AG08396 (cell line): ENCODE results near the gene ZDHHC11.
"Not testable (repeated sequence)": the region's sequence is repeated elsewhere in the genome, so short reads cannot be mapped to it uniquely, and the experiment has no call there.

Experiments
- DNase-seq: peaks from one replicate; pipeline ENCODE4 v3.0.0; 2012; ENCODE audit warnings: low spot score, mixed read lengths

The ZDHHC11 gene

DNA sequence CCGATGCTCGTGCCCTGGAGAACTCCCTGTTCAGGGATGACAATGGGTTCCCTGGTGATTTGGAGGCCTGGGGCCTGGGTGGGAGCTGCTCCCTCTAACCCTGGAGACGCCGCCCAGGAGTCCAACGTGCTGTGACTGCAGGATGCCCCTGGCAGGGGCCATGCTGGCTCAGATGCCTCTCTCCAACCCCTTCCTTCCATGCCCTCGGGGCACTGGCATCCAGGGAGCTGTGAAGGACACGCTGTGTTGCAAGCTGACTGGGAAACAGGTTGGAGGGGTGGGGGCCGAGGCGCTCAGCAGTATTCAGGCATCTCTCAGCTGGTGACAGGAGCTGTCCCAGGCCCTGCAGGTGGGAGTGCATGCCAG lies 75.2 kb downstream of the ZDHHC11 start:
- not testable (repeated sequence) for DNase-seq

DNA sequence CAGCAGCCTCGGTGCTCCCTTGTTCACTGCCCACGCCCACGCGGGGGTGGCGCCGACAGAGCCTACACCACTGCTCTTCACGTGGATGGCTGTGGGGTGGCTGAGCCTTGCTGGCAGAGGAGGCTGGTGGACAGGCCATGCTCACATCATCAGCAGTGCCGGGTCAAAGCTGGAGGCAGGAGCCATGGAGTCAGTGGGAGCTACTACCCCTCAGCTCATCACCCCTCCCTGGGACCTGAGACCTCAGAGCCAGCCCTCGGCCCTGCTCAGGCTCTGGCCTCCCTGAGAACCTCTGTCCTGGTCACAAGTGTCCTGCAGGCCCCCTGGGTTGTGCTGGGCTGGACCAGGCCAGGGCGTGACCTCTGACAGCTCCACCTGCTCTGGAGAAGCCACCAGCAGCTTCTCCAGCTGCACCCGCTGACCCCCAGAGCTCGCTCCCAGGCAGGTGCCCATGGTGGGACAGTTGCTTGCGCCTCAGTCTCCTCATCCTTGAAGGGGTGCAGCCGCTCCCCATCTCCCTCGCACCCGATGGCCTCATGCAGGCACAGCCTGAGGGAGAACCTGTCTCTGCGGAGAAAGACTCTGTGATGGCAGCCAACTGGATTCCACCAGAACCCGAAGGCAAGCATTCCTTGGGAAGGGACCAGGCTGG lies 75.8 kb downstream of the ZDHHC11 start:
- peak; percentile 10 for DNase-seq

DNA sequence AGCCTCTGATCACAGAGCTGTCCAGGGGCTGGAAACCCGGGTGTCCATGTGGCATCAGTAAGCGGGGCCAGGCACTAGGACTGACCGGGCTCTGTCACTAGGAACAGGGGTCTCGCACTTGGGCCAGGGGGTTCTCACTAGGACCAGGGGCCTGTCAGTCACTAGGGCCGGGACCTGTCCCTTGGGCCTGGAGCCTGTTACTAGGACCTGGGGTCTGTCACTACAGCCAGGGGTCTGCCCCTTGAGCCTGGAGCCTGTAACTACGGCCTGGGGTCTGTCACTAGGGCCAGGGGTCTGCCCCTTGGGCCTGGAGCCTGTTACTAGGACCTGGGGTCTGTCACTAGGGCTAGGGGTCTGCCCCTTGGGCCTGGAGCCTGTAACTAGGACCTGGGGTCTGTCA lies 76.5 kb downstream of the ZDHHC11 start:
- peak; percentile 7 for DNase-seq

DNA sequence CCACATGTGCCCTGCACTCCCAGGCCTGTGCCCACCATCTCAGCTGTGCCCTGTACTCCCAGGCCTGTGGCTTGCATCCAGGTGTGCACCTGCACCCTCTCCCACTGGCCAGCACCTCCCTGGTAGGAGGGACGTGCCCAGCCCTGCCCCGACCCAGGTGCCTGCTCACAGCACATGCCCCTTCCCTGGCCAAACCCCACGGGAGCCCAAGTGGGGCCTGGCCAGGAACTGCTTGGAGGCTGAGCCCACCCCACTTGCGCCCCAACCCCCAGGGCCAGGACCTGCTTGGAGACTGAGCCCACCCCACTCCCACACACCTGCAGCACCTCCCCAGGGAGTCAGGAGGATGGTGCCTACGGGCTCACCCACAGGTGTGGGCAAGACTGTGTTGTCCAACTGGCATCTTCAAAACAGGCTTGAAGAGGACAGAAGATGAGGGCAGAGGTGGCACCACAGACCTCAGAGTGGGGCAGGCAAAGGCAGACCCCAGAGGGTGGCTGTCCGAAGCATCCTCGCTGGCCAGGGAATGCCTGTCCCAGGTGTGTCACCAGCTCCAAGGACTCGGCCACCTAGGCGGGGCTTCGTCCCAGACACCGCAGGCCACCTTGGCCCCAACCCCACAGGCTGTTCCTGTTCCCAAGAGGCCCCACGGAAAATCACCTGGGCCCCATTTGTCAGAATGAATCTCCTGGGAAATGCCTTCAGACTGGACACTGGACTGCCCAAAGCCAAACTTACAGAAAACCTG lies 77.1 kb downstream of the ZDHHC11 start:
- peak; percentile 13 for DNase-seq

DNA sequence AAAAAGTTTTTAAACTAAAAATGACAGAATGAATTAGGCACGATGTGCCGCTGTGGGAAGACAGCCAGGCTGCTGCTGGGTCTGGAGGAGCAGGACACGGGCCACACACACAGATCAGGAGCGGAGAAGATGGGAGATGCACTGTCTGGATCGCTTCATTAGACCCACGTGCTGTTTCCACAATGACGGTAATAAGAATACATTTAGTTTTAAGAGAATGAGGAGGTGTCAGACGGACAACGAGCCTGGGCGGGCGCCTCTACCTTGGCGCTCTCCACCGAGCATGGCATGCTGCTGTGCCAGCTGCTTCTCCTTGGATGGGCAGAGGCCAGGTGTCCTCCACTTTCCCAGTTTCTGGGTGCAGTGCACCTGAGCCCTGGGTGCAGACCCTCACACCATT lies 77.9 kb downstream of the ZDHHC11 start:
- DNase-seq: peak; percentile 9

DNA sequence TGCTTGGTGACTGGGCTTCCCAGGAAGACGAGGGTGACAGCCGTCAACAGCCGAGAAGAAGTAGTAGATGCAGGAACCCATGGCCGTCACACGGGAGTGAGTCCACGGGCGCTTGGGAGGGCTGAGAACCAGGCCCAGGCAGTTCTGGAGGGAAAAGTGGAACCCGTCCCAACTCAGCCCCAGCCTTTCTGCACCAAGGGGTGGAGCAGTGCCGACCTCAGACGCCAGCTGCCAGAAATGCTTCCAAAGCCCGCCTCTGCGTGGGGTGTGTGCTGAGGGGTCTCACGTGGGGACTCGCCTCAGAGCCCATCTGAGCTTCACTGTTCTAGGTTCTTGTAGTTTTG lies 78.3 kb downstream of the ZDHHC11 start:
- DNase-seq: not testable (repeated sequence)

DNA sequence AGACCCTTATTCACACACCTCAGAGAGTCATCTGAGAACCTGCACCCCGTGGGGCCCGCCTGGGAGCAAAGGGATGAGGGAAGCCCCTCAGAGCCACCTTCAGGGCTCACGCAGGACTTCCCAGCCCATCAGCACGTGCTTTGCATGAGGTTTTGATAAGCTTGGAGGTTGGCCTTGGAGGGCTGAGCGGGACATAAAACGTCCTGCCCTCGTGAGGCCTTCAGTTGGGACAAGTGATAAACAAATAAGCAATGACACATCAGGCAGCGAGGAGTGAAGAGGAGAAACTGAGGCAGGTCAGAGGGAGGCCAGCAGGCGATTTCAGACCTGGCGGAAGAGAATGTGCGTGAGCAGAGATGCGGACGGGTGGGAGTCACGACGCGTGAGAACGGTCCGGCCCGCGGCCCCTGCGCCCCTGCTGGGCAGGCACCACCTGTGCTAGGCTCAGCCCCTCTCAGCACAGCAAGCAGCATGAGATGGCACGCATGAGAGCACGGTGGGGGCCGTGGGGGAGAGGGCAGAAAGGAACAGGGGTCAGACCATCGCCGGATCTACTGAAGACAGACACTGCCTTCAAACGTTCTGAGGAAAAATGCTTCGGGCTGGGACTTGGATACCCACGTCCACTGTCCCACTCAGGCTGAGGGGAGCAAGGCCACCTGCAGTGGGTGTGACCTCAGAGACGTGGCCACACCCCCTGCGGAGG lies 78.8 kb downstream of the ZDHHC11 start:
- not testable (repeated sequence) for DNase-seq

DNA sequence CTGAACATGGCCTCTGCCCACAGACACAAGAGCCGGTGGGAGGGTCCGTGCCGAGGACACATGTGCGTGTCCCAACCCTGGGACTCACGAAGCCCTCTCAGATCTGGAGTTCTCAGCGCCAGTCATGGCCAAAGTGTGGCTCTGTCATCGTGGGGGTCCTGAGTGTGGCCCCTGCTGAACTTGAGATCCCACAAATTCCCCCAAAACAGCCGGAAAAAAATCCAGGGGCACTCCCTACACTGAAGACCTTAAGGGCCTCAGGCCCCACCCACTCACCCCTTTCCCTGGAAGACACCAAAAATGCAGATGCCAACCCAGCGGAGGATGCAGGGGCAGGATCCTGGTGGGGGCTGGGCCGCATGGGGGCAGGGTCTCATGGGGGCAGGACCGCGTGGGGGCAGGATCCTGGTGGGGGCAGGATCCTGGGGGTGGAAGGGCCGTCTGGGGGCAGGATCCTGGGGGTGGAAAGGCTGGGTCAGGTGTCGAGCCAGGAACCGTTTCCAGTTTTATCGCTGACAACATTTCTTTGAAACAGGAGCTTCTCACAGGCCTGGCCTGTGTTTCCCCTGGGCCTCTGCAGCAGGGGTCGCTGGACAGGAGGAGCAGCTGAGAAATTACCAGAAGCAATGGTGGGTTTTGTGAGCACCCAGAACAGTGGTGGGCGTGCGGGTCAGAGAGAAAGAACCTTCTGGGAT lies 79.6 kb downstream of the ZDHHC11 start:
- peak; percentile 11 for DNase-seq

DNA sequence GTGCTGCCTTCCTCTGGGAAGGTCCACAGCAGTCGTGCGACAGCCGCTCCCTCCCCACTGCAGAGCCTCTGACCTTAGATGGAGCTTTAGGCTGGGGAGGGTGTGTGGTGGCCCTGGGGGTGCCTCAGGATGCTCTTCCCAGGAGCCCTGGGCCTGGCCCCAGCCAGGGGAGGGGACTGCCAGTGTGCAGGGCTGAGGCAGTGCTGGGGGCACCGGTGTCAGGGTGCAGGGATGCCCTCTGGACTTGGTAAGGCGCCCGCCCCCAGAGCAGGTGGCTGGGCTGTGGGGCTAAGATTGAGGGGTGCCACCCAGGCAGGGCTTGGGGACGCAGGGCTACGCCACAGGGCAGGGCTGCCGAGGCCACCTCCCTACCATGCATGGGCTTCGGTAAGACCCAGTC lies 80.2 kb downstream of the ZDHHC11 start:
- peak; percentile 12 for DNase-seq

DNA sequence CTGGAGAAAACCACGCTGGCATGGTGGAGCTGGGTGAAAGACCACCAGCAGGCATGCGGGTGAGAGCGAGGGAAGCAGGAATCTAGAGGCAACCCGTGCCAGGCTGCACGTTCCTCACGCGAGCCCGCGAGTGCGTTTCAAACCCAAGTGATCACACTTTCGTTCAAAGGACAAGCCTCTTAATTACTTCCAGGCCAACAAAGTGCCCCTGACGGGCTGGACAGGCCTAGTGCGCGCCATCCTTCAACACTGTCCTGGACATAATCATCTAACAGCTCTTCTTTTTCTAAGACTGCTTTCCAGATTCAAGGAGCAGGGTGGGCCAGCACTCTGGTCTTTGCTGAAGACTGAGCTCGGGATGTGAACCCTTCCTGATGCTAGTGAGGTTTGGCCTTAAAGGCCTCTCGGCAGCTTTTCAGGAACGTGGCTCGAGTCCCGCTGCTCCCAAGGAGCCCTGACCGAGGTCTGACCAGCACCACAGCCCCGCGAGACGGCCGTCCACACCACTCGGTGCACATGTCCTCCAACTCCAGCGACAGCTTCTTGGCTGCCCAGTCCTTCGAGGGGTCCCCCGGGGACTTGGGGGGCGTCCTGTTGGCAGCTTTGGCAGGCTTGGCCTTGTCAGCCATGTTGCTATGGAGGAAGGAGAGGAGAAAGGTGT lies 81.2 kb downstream of the ZDHHC11 start:
- peak; percentile 3 for DNase-seq

DNA sequence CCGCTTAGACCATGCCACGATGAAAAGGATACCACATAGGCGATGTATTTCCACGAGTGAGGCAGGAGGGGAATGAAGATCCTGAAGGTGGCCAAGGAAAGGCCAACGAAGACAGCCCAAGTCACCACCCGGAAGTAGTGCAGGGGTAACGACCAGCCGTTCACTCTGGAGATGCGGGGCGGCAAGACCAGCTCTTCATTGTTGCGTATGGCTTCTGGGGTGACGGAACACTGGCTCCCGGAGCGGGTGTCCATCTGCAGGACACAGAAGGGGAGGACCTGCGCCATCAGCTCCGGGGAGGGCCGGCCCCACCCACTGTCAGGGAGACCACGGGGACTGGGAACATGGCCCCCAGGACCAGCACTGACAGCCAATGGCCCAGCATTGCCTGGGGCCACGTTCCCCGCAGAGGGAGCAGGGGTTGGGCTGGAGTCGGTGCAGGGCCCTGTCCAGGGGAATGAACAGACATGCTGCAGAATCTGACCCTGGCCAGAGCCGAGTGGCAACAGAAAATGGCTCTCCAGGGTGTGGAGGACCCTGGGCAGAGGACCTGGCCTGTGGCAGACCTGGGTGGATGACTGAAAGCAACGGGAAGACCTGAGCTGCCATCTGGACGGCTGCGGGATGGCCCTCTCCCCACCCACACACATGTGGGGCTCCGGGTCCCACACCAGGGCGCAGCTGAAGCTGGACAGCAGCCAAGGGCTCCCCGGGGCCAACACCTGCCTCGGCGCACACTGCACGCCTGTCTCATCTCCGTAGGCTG lies 83.9 kb downstream of the ZDHHC11 start:
- DNase-seq: no peak

DNA sequence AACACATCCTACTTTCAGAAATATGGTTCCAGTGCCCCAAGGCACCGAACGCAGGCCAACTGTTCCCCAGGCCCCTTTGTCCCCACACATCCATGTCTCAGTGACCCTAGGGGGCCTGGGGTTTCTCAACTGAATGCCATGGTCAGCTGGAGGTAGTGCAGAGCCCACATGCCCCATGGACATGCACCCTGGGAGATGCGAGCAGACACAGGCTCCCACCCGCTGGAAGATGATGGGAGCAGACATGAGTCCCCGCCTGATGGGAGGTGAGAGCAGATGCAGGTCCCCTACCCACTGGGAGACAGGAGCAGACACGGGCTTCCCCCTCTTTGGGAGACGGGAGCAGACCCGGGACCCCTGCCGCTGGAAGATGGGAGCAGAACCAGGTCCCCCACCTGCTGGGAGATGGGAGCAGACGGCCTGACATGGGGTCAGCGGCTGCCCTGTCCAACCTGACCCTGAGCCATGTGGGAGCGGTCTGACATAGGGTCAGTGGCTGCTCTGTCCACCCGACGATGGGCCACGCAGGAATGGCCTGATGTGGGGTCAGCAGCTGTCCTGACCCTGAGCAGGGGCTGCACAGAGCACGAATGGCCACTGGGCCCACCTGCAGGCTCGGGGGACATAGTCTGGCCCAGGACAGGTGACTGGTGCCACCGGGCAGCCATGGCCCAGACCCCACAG lies 84.7 kb downstream of the ZDHHC11 start:
- no peak for DNase-seq

DNA sequence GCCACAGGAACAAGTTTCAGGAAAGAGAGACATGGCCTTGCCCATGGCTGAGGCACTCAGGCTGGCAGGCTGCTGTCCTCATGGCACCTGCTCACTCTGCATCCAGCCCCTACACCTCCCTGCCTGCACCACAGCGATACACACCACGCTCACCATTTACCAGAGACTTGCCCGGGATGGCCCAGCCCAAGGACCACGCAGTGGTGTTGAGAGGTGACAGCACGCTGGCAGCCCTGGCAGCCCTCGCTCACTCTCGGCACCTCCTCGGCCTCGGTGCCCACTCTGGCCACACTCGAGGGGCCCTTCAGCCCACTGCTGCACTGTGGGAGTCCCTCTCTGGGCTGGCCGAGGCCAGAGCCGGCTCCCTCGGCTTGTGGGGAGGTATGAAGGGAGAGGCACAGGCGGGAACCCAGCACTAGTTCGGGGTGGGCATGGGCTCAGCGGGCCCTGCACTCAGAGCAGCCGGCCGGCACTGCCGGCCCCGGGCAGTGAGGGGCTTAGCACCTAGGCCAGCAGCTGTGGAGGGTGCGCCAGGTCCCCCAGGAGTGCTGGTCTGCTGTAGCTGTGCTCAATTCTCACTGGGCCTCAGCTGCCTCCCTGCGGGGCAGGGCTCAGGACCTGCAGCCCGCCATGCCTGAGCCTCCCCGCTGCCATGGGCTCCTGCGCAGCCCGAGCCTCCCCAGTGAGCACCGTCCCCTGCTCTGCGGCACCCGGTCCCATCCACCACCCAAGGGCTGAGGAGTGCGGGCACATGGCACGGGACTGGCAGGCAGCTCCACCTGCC lies 86.6 kb downstream of the ZDHHC11 start:
- DNase-seq: no peak

DNA sequence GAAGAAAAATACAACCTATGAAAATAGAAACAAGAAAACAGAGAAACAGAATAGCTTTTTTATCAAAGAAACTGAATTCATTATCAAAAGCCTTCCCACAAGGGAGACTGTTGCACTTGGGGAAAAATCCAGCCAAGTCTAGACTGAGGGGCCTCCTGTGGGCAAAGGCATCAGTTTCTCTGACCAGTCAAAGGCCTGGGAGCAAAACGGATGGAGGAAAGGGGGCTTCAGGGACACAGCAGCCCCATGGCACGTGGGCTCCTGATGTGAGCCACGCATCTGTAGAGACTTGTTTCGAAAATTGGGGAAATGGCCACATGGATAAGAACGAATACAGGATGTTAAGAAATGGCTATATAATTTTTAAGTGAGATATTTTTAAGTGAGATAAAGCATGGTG lies 87.4 kb downstream of the ZDHHC11 start:
- no peak for DNase-seq

DNA sequence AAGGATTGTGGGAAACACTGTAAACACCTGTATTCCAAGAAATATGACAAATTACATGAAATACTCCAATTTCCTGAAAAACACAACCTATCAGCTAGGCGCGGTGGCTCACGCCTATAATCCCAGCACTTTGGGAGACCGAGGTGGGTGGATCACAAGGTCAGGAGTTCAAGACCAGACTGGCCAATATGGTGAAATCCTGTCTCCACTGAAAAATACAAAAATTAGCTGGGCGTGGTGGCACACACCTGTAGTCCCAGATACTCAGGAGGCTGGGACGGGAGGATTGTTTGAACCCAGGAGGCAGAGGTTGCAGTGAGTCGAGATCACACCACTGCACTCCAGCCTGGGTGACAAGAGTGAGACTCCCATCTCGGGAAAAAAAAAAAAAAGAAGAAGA lies 87.8 kb downstream of the ZDHHC11 start:
- DNase-seq: not testable (repeated sequence)

DNA sequence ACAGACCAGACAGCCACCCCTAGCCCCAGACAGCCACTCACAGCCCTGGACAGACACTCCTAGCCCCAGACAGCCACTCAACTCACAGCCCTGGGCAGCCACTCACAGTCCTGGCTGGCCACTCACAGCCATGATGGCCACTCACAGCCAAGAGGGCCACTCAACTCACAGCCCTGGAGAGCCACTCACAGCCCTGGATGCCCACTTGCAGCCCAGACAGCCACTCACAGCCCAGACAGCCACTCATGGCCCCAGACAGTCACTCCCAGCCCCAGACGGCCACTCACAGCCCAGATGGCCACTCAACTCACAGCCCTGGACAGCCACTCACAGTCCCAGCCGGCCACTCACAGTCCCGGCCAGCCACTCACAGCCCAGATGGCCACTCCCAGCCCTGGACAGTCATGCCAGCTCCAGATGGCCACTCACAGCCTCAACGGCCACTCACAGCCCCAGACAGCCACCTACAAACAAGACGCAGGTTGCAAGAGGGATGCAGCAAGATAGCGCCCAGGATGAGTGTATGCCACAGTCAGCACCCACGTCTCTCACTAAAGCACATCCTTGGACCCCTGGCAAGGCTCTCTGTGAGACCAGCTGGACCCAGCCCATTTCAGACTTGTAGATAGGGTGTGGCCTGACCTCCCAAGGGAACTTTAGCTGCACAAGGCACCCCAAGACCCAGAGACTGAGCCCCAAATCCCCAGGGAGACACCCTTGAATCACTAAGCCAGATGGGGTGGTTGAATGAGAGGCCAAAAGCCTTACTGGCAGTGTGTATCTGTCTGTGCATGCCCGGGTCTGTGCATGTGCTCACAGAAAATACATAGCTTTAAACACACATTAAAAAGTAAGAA lies 88.7 kb downstream of the ZDHHC11 start:
- no peak for DNase-seq

DNA sequence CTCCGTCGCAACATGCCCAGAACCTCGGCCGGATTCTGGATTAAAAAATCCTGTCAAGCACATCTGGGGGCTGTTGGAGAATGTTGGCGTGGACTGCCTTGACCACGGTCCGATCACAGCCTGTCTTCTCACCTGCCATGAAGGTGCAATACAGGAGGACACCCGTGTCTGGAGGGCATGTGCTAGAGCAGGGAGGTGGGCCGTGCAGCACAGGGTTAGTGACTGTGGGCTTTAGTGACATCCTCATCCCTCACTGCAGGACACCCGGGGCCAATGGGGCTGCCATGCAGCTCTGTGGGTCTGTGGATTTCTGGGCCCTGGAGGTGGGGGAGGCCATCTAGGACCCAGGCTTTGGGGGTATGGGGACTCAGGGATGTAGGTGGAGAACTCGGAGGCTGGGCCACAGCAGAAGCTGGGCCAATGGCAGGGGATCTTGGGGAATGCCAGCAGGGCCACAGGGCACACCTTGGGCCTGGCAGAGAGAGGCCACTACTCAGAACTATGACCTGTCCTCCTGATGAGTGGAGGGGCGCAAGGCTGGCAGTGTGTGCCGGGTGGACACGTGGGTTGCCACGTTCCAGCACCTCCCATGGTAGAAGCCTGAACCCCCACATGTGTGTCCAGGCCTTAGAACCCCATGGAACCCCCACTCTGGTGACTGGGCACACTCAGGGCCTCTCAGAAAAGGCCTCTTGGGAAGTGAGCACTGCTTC lies 89.6 kb downstream of the ZDHHC11 start:
- DNase-seq: no peak

DNA sequence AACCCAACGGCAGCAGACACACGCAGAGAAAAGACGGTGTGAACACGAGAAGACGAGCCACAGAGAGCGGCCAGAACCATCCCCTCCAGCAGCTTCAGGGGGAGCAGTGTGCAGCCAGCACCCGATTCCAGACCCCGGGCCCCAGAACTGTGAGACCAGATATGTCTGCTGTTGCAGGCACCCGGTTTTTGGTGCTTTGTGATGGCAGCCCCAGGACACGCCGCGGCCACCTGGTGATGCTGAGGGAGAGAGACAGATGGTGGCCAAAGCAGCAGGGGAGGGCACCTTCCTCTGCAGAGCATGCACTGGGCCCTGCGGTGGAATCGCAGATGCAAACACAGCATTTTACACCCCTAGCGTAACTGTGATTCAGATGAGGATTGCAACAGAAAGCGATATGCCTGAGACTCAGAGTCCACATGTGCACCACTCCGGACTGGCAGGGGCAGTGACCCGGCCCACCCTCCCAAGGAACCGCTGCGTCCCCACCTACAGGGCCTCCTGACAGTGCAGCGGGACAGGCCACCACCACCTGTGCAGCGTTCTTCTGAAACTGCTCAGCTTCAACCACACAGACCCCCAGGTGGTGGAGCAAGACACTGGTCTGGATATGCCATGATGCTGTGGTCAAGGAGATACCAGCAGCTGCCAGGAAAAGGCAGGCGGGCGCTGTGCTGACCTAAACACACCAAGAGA lies 90.3 kb downstream of the ZDHHC11 start:
- DNase-seq: no peak
